WERI-Rb-1 (cell line): ENCODE measurements around the gene SCN4A.

Source experiments
- DNase-seq: peaks from one replicate; pipeline ENCODE4 v3.0.0-alpha.2; 2020
- H3K27ac ChIP-seq: fragments of 250-450 bp; sonication (Bioruptor Pico); 2 replicates; pipeline ENCODE4 v1.5.1; 2020; ENCODE audit warnings: mild to moderate bottlenecking, moderate library complexity
- H3K27me3 ChIP-seq: fragments of 250-450 bp; sonication (Bioruptor Pico); 2 replicates; pipeline ENCODE4 v1.5.1; 2021; ENCODE audit warnings: mild to moderate bottlenecking, low read depth, moderate library complexity; ENCODE audit not compliant: insufficient read depth, severe bottlenecking
- H3K36me3 ChIP-seq: fragments of 250-450 bp; sonication (Bioruptor Pico); 2 replicates; pipeline ENCODE4 v1.5.1; 2020; ENCODE audit warnings: mild to moderate bottlenecking, moderate library complexity
- H3K4me3 ChIP-seq: 2 replicates; pipeline ENCODE4 v1.5.1; 2011; ENCODE audit warnings: low read depth, mild to moderate bottlenecking, control low read depth, low read length
- H3K9me3 ChIP-seq: fragments of 250-450 bp; sonication (Bioruptor Pico); 2 replicates; pipeline ENCODE4 v1.5.1; 2021; ENCODE audit warnings: mild to moderate bottlenecking, moderate library complexity; ENCODE audit not compliant: severe bottlenecking
- CTCF ChIP-seq: IDR thresholded peaks from 2 replicates; pipeline ENCODE4 v1.5.1; 2011; ENCODE audit warnings: low read depth, mild to moderate bottlenecking, control low read depth, inconsistent platforms, low read length

Gene SCN4A

GRCh38 chr17:64002658-64003525 is 30.2 kb upstream of the SCN4A start:
- no peaks in the 10 kb centered on the region for H3K9me3 ChIP-seq
- TF ChIP-seq CTCF, result no peak
- no peak overlapping the region for H3K4me3 ChIP-seq
- H3K36me3 ChIP-seq, result no peaks in the 10 kb centered on the region
- H3K27me3 ChIP-seq, result no peaks in the 10 kb centered on the region
- H3K27ac ChIP-seq, result no peak overlapping the region
- no peak for DNase-seq

- no peak for DNase-seq
- Histone ChIP-seq H3K4me3 (no peak overlapping the region), H3K9me3 (no peaks in the 10 kb centered on the region), H3K36me3 (no peaks in the 10 kb centered on the region), H3K27me3 (no peaks in the 10 kb centered on the region), H3K27ac (no peak overlapping the region)
- TF ChIP-seq CTCF, result 0 out of 2 replicates have a peak, but pooled peaks have one; percentile 0
Measured at GRCh38 chr17:64001763-64002529, 29.2 kb upstream of the SCN4A start.

GRCh38 chr17:64001091-64001579 is 28.4 kb upstream of the SCN4A start:
- no peak for TF ChIP-seq CTCF

GRCh38 chr17:63999680-64000531 is 27.2 kb upstream of the SCN4A start:
- no peak overlapping the region for H3K27ac ChIP-seq
- no peaks in the 10 kb centered on the region for H3K9me3 ChIP-seq
- no peak for TF ChIP-seq CTCF
- H3K36me3 ChIP-seq, result no peaks in the 10 kb centered on the region
- no peak for DNase-seq
- no peak overlapping the region for H3K4me3 ChIP-seq
- H3K27me3 ChIP-seq, result no peaks in the 10 kb centered on the region

More at GRCh38 chr17:64001091-64001579, 28.4 kb upstream of the SCN4A start:
- H3K36me3 ChIP-seq, result no peaks in the 10 kb centered on the region
- DNase-seq, result no peak
- no peaks in the 10 kb centered on the region for H3K27me3 ChIP-seq
- H3K9me3 ChIP-seq, result no peaks in the 10 kb centered on the region
- no peak overlapping the region for H3K27ac ChIP-seq
- no peak overlapping the region for H3K4me3 ChIP-seq
